HepG2 (cell line): ENCODE results near the gene CCDC6. TPM values are rescaled to one million over a fixed set of nuclear protein-coding genes. Genes with fewer than 3 reads are reported as not detected.

Experiments
- ATAC-seq: fragments of 200-7000 bp; cut with Tn5 transposase; 3 replicates; pipeline ENCODE4 v1.9.1; 2020; ENCODE audit warnings: mild to moderate bottlenecking, moderate library complexity
- BruUV-seq: library from RNA; stranded (reverse); fragments of 400-500 nt; replicated peaks from 2 replicates; lab custom pipeline; 2021; lab: Mats Ljungman, UMichigan
- CTCF ChIA-PET: fragments of 300-600 bp; formaldehyde crosslinking; extraction: SDS; loops from one replicate; lab custom pipeline; 2021; ENCODE audit warnings: low total read pairs, inconsistent platforms, low intra/inter-chr PET ratio; lab: Yijun Ruan, JAX
- POLR2A ChIA-PET: fragments of 350-600 bp; sonication (Branson Sonifier 250); formaldehyde crosslinking; loops from one replicate; lab custom pipeline; 2020; ENCODE audit warnings: antibody characterized with exemption, inconsistent platforms; lab: Yijun Ruan, JAX
- DNase-seq: peaks from one replicate; pipeline ENCODE4 v3.0.0-alpha.2; 2015; ENCODE audit warnings: low spot score
- FAIRE-seq: peaks from 3 replicates; lab custom pipeline; 2011; peaks lifted over from hg19 to GRCh38; lab: Jason Lieb, UNC
- H2AFZ ChIP-seq: one replicate; pipeline ENCODE4 v1.6.1; 2011; ENCODE audit warnings: low read length, inconsistent platforms
- H3K27ac ChIP-seq: fragments of 300-600 bp; 3 replicates; pipeline ENCODE4 v1.8.0; 2011; ENCODE audit warnings: mixed run types, mild to moderate bottlenecking, mixed read lengths, low read length, inconsistent platforms; ENCODE audit not compliant: insufficient read depth; ENCODE audit errors: extremely low read length
- H3K27me3 ChIP-seq, 2 experiments: fragments of 200-600 bp in 1 of 2; 2 replicates in 1 of 2; 3 replicates in 1 of 2; pipeline versions ENCODE4 v1.6.0 to v1.8.0; 2011; ENCODE audit warnings: low read length in 2 of 2, mild to moderate bottlenecking in 2 of 2, moderate library complexity in 2 of 2, inconsistent platforms in 1 of 2; ENCODE audit not compliant: insufficient read depth in 2 of 2, control insufficient read depth in 1 of 2
- H3K36me3 ChIP-seq, 2 experiments: fragments of 200-600 bp in 1 of 2; replicated peaks in 1 of 2; 2 replicates in 1 of 2; 3 replicates in 1 of 2; pipeline versions ENCODE4 v1.5.1 to v1.8.0; 2011; ENCODE audit warnings: low read length in 2 of 2, inconsistent platforms in 1 of 2; ENCODE audit not compliant: insufficient read depth in 2 of 2, control insufficient read depth in 1 of 2
- H3K4me1 ChIP-seq: 2 replicates; pipeline ENCODE4 v1.5.1; 2012; ENCODE audit warnings: low read length, inconsistent platforms; ENCODE audit not compliant: insufficient read depth
- H3K4me2 ChIP-seq: 2 replicates; pipeline ENCODE4 v1.6.0; 2011; ENCODE audit warnings: low read depth, low read length, inconsistent platforms
- H3K4me3 ChIP-seq, 3 experiments: fragments of 200-600 bp in 1 of 3; sonication (generic), shearing (Covaris generic) in 1 of 3; replicated peaks in 1 of 3; 2 replicates each; pipeline ENCODE4 v1.5.1; 2011 to 2016; ENCODE audit warnings: low read length in 3 of 3, inconsistent platforms in 2 of 3, low read depth in 2 of 3, mild to moderate bottlenecking in 2 of 3, control low read depth in 1 of 3, mixed read lengths in 1 of 3; ENCODE audit not compliant: insufficient read depth in 1 of 3
- H3K79me2 ChIP-seq: one replicate; pipeline ENCODE4 v1.6.1; 2011; ENCODE audit warnings: low read length, inconsistent platforms; ENCODE audit not compliant: insufficient read depth
- H3K9ac ChIP-seq: 2 replicates; pipeline ENCODE4 v1.6.0; 2011; ENCODE audit warnings: mild to moderate bottlenecking, low read depth, low read length, inconsistent platforms; ENCODE audit not compliant: insufficient read depth
- H3K9me3 ChIP-seq: 2 replicates; pipeline ENCODE4 v1.5.1; 2012; ENCODE audit warnings: mild to moderate bottlenecking, low read length
- H4K20me1 ChIP-seq: 2 replicates; pipeline ENCODE4 v1.6.0; 2011; ENCODE audit warnings: inconsistent platforms, mild to moderate bottlenecking, low read length, moderate library complexity; ENCODE audit not compliant: insufficient read depth
- ATF1 ChIP-seq: IDR thresholded peaks from 2 replicates; pipeline ENCODE4 v1.6.1; 2016; ENCODE audit warnings: mild to moderate bottlenecking, control low read depth
- CBX2 ChIP-seq, 2 experiments: fragments of 200-600 bp in 1 of 2; sonication (generic); formaldehyde crosslinking in 1 of 2; IDR thresholded peaks; 2 replicates each; pipeline versions ENCODE4 v1.7.0 to v1.8.1; 2018 to 2022; ENCODE audit warnings: low read depth in 2 of 2, low read length in 1 of 2, mild to moderate bottlenecking in 1 of 2, missing genetic modification reagents in 1 of 2
- KMT2B ChIP-seq: IDR thresholded peaks from 2 replicates; pipeline ENCODE4 v1.6.1; 2016; ENCODE audit warnings: missing genetic modification reagents, missing compliant biosample characterization
- PRMT3 ChIP-seq: sonication (generic); formaldehyde crosslinking; IDR thresholded peaks from 2 replicates; pipeline ENCODE4 v1.8.1; 2022; ENCODE audit warnings: low read depth, mild to moderate bottlenecking, moderate library complexity, missing genetic modification reagents, borderline replicate concordance
- RXRB ChIP-seq: IDR thresholded peaks from 2 replicates; pipeline ENCODE4 v1.6.1; 2016; ENCODE audit warnings: borderline replicate concordance, missing genetic modification reagents, missing compliant biosample characterization
- SNAI1 ChIP-seq: sonication (generic); formaldehyde crosslinking; IDR thresholded peaks from 2 replicates; pipeline ENCODE4 v1.5.0; 2020; ENCODE audit warnings: mild to moderate bottlenecking, missing genetic modification reagents, borderline replicate concordance
- ZNF264 ChIP-seq: sonication (generic); formaldehyde crosslinking; IDR thresholded peaks from 2 replicates; pipeline ENCODE4 v1.4.0; 2020; ENCODE audit warnings: missing genetic modification reagents
- ZNF543 ChIP-seq: sonication (generic); formaldehyde crosslinking; IDR thresholded peaks from 2 replicates; pipeline ENCODE4 v1.4.0; 2020; ENCODE audit warnings: mild to moderate bottlenecking, missing genetic modification reagents
- ZNF839 ChIP-seq: sonication (generic); formaldehyde crosslinking; IDR thresholded peaks from 2 replicates; pipeline ENCODE4 v1.4.0; 2020; ENCODE audit warnings: missing genetic modification reagents, mild to moderate bottlenecking, borderline replicate concordance
- WGBS: methylation state at CpG from one replicate; pipeline ENCODE4 v1.1.6; 2017; ENCODE audit warnings: low lambda C conversion rate; 5-methylcytosine and 5-hydroxymethylcytosine counted together
- in situ Hi-C: cut with HindIII; loops from 2 replicates; pipeline ENCODE4 v1.10.0; 2017; ENCODE audit warnings: low pct_unique_long_range_greater_than_20kb; ENCODE audit not compliant: extremely low pct_ligation_motif_present
- intact Hi-C: fragments of 100-400 bp; cut with micrococcal nuclease; formaldehyde crosslinking; loops from one replicate; pipeline ENCODE4 v1.10.0; 2022; ENCODE audit not compliant: unreplicated experiment
- polyA plus RNA-seq, 8 experiments: library from polyadenylated mRNA; depleted of rRNA in 3 of 8; stranded (reverse) in 7 of 8; unstranded in 1 of 8; fragments of >200 nt; fragmentation: Illumina TruSeq in 4 of 8; extraction: Trizol in 4 of 8; gene quantifications; 2 replicates each; pipeline versions ENCODE4 v1.2.1 to v1.2.3, GENCODE V29; 2011 to 2016; ENCODE audit warnings: low read depth in 4 of 8, missing spikeins in 1 of 8, mixed read lengths in 1 of 8; ENCODE audit not compliant: insufficient read depth in 1 of 8
- total RNA-seq, 5 experiments: library from RNA; depleted of rRNA; stranded (reverse); fragments of >200 nt; fragmentation: Illumina TruSeq; extraction: Trizol; gene quantifications; 2 replicates each; pipeline ENCODE4 v1.2.3, GENCODE V29; 2016; ENCODE audit warnings: low read depth in 1 of 5
- TF ChIP-seq, protein P1 (sequence below): sonication (generic); formaldehyde crosslinking; IDR thresholded peaks from 2 replicates; pipeline ENCODE4 v1.8.0; 2022; ENCODE audit warnings: low read depth, missing genetic modification reagents

CCDC6 gene
- total and polyA plus RNA-seq, 2 of the 13 experiments (the other 11 are each of a cell fraction or from before 2014, with no cell fraction given) = 17.9 to 18.3 TPM

GRCh38 chr10:59894114-59894513, 12.2 kb downstream of the CCDC6 start (continued):
- TF ChIP-seq CBX2 (IDR thresholded peaks at IDR 0.05; ENCODE audit: low read depth, low read length) (no peak), CBX2 (CRISPR knock-in tag; IDR thresholded peaks at IDR 0.05; ENCODE audit: low read depth) (no peak), PRMT3 (CRISPR knock-in tag) (no peak), SNAI1 (CRISPR knock-in tag) (no peak), ZNF543 (no peak)
- TF ChIP-seq, protein P1, sequence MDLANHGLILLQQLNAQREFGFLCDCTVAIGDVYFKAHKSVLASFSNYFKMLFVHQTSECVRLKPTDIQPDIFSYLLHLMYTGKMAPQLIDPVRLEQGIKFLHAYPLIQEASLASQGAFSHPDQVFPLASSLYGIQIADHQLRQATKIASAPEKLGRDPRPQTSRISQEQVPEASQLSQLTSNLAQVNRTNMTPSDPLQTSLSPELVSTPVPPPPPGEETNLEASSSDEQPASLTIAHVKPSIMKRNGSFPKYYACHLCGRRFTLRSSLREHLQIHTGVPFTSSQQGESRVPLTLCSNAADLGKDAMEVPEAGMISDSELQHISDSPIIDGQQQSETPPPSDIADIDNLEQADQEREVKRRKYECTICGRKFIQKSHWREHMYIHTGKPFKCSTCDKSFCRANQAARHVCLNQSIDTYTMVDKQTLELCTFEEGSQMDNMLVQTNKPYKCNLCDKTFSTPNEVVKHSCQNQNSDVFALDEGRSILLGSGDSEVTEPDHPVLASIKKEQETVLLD (CRISPR knock-in tag) = no peak

- Histone ChIP-seq H3K9me3 (no peaks in the 10 kb centered on the region), H4K20me1 (peaks cover 21% of the 10 kb centered on the region), H3K27me3 (no peaks in the 10 kb centered on the region), H3K4me3 (no peak overlapping the region), H3K9ac (no peak overlapping the region), H3K27ac (no peak overlapping the region), H2AFZ (no peak overlapping the region), H3K4me2 (no peak overlapping the region), H3K36me3 (0 out of 5 replicates have a peak, but pooled peaks cover 1 to 5% of the 10 kb centered on the region in 2 experiments), H3K4me1 (peaks cover 31% of the 10 kb centered on the region), H3K79me2 (peaks cover 76% of the 10 kb centered on the region)
- ChIA-PET POLR2A (no interaction called here), CTCF (no interaction called here)
- in situ Hi-C loops (no loop called here), intact Hi-C loops (no loop called here)
- no peak for FAIRE-seq
- WGBS = 98% methylated on average over 3 of the region's 3 CpGs
- BruUV-seq = no TSS peak
- TF ChIP-seq ZNF839 (CRISPR knock-in tag) = no peak
- TF ChIP-seq RXRB = no peak
- no peak for TF ChIP-seq ZNF264 (CRISPR knock-in tag)
- TF ChIP-seq ATF1 = no peak
- TF ChIP-seq KMT2B = no peak
- no peak for DNase-seq
- no peak for ATAC-seq
Observed at GRCh38 chr10:59892697-59893096, 13.7 kb downstream of the CCDC6 start.
